ENCODE results near the gene ILKAP.

The ILKAP gene

GRCh38 chr2:238121511-238122286, 81.8 kb downstream of the ILKAP start:
- no peak for DNase-seq

GRCh38 chr2:238120463-238121298, 82.8 kb downstream of the ILKAP start:
- peak; percentile 52 for DNase-seq
